Ovary (tissue), 9 donors: Measurements from ENCODE around the gene INPP1. TPM values are rescaled to one million over a fixed set of nuclear protein-coding genes. Genes with fewer than 3 reads are reported as not detected.

Experiments used
- DNase-seq, 5 donors: peaks; one replicate each; pipeline ENCODE4 v3.0.0-alpha.2; 2019 to 2020
- H3K27ac ChIP-seq, 2 donors: fragments of 200-600 bp; one replicate each; pipeline versions ENCODE4 v1.5.1 to v1.8.0; 2019 to 2022
- H3K27me3 ChIP-seq: fragments of 200-600 bp; one replicate; pipeline ENCODE4 v1.8.0; 2022
- H3K36me3 ChIP-seq: fragments of 200-600 bp; sonication (generic); one replicate; pipeline ENCODE4 v1.5.1; 2019
- H3K4me1 ChIP-seq: one replicate; pipeline ENCODE4 v1.8.1; 2013; ENCODE audit warnings: mild to moderate bottlenecking, moderate library complexity; ENCODE audit not compliant: insufficient read depth
- H3K4me3 ChIP-seq: fragments of 200-600 bp; sonication (generic); one replicate; pipeline ENCODE4 v1.5.1; 2017
- H3K9me3 ChIP-seq, 2 donors: fragments of 200-600 bp in 1 of 2; sonication (generic) in 1 of 2; one replicate each; pipeline versions ENCODE4 v1.5.1 to v1.8.1; 2013 to 2019; ENCODE audit warnings: mild to moderate bottlenecking in 1 of 2, moderate library complexity in 1 of 2
- CTCF ChIP-seq, 3 donors: fragments of 450-650 bp in 2 of 3; fragments of 200-600 bp in 1 of 3; IDR thresholded peaks; one replicate each; pipeline versions ENCODE4 v1.5.1 to v1.8.0; 2016 to 2022; ENCODE audit warnings: antibody characterized with exemption in 3 of 3, mild to moderate bottlenecking in 1 of 3
- EP300 ChIP-seq: sonication (generic); formaldehyde crosslinking; IDR thresholded peaks from one replicate; pipeline ENCODE4 v1.6.1; 2017; ENCODE audit warnings: antibody characterized with exemption
- POLR2A ChIP-seq: fragments of 450-650 bp; IDR thresholded peaks from one replicate; pipeline ENCODE4 v1.6.1; 2017; ENCODE audit warnings: antibody characterized with exemption, mild to moderate bottlenecking, moderate library complexity
- WGBS, 3 donors: extraction: QIAGEN DNeasy Blood & Tissue Kit in 1 of 3; methylation state at CpG; one replicate each; pipeline versions ENCODE4 v1.1.5 to v1.1.7; 2013 to 2017; 5-methylcytosine and 5-hydroxymethylcytosine counted together
- intact Hi-C, 4 donors: fragments of 100-400 bp; cut with DNase I; formaldehyde crosslinking; loops; one replicate each; pipeline versions ENCODE4 v1.11.0 to v1.15.1; 2022 to 2023
- polyA plus RNA-seq, 2 donors: library from polyadenylated mRNA; stranded (reverse); fragments of 200-250 nt in 1 of 2; fragments of 350-450 nt in 1 of 2; fragmentation: Illumina TruSeq in 1 of 2; extraction: RNeasy Lipid Tissue Mini Kit (QIAGEN cat#74804) in 1 of 2; gene quantifications; one replicate each; pipeline ENCODE4 v1.2.3, GENCODE V29; 2013 to 2014
- total RNA-seq, 7 donors: library from RNA; depleted of rRNA in 2 of 7; stranded (reverse); fragments of >200 nt in 2 of 7; fragmentation: NEBNext Ultra II Directional in 3 of 7; extraction: Animal tissue kit (Norgen Biotek cat#: 25700) in 3 of 7; gene quantifications; one replicate each; pipeline versions ENCODE4 v1.1.0 to v1.2.4, GENCODE V29; 2016 to 2023
- donor health status: DM: no; HTN: no; CAD: no; lungs with moderate emphysema.
- donor health status: DM: no; HTN: no; CAD: no.
- donor health status: Bipolar disorder and iron deficiency.
- donor health status: DM: yes; HTN: yes; CAD: no.
- donor health status: DM: no; HTN: no; CAD: no.
- donor health status: DM: yes; HTN: yes; CAD: no.

Gene INPP1
- total and polyA plus RNA-seq, 9 donors, result 3.5 to 51.2 (median 12.7) TPM

GRCh38 chr2:190379249-190379964, 36.0 kb downstream of the INPP1 start:
- H3K4me1 ChIP-seq, result no peaks in the 10 kb centered on the region
- TF ChIP-seq POLR2A, result no peak
- no peak for TF ChIP-seq CTCF (IDR thresholded peaks at IDR 0.05)
- TF ChIP-seq EP300, result no peak
- H3K4me3 ChIP-seq, result no peak overlapping the region
- H3K27me3 ChIP-seq, result no peaks in the 10 kb centered on the region
- 80 to 84% (median 81%) methylated on average over 10 of the region's 10 CpGs for WGBS, 3 donors
- no peak overlapping the region for H3K27ac ChIP-seq
- DNase-seq, result no peak
- H3K36me3 ChIP-seq, result no peaks in the 10 kb centered on the region
- no peaks in the 10 kb centered on the region for H3K9me3 ChIP-seq
- intact Hi-C loops, result loop anchor here in 1 of 4 donors (10.0 kb wide), 1 partner anchor 55 kb away; no protein-coding TSS in a partner anchor

GRCh38 chr2:190380962-190381412, 37.6 kb downstream of the INPP1 start:
- Histone ChIP-seq H3K36me3 (no peaks in the 10 kb centered on the region), H3K4me3 (no peak overlapping the region), H3K4me1 (no peaks in the 10 kb centered on the region), H3K9me3 (no peaks in the 10 kb centered on the region), H3K27me3 (no peaks in the 10 kb centered on the region), H3K27ac (no peak overlapping the region)
- TF ChIP-seq POLR2A (no peak), EP300 (no peak), CTCF (IDR thresholded peaks at IDR 0.05) (no peak)
- no peak for DNase-seq
- WGBS, 3 donors, result 83 to 85% (median 85%) methylated on average over 5 of the region's 5 CpGs
- intact Hi-C loops, result no loop called here

- H3K27me3 ChIP-seq, result no peaks in the 10 kb centered on the region
- TF ChIP-seq POLR2A (no peak), CTCF (IDR thresholded peaks at IDR 0.05) (no peak), EP300 (no peak)
- no peak overlapping the region for H3K27ac ChIP-seq
- WGBS, 3 donors, result 8 to 16% (median 10%) methylated on average over 1 of the region's 1 CpG
- DNase-seq, result no peak
- no peaks in the 10 kb centered on the region for H3K4me1 ChIP-seq
- no peaks in the 10 kb centered on the region for H3K9me3 ChIP-seq
- H3K4me3 ChIP-seq, result no peak overlapping the region
- H3K36me3 ChIP-seq, result no peaks in the 10 kb centered on the region
- intact Hi-C loops, result no loop called here
Measured at GRCh38 chr2:190382851-190383250, 39.5 kb downstream of the INPP1 start.

GRCh38 chr2:190387422-190387821, 44.0 kb downstream of the INPP1 start:
- TF ChIP-seq CTCF (IDR thresholded peaks at IDR 0.05), result no peak
- TF ChIP-seq POLR2A, result no peak
- TF ChIP-seq EP300, result no peak
- DNase-seq, result no peak
- WGBS, 3 donors, result 89 to 94% (median 89%) methylated on average over 3 of the region's 3 CpGs
- Histone ChIP-seq H3K27me3 (no peaks in the 10 kb centered on the region), H3K4me1 (no peaks in the 10 kb centered on the region), H3K36me3 (no peaks in the 10 kb centered on the region), H3K27ac (no peak overlapping the region), H3K4me3 (no peak overlapping the region), H3K9me3 (no peaks in the 10 kb centered on the region)
- intact Hi-C loops, result no loop called here
